SK-N-SH treated with all-trans-retinoic acid at 6 μM for 48 hours (cell line): ENCODE measurements around the gene STX10.

Experiments
- ARNTL ChIP-seq: fragments of 450-650 bp; formaldehyde crosslinking; IDR thresholded peaks from 2 replicates; pipeline ENCODE4 v1.5.0; 2020; ENCODE audit warnings: low read depth, mild to moderate bottlenecking, moderate library complexity, borderline replicate concordance
- ISL1 ChIP-seq: fragments of 250-450 bp; sonication (Bioruptor Pico); IDR thresholded peaks from 2 replicates; pipeline ENCODE4 v2.1.2; 2022; ENCODE audit warnings: mild to moderate bottlenecking, moderate library complexity
- OSR1 ChIP-seq: fragments of 250-450 bp; sonication (Bioruptor Pico); IDR thresholded peaks from 2 replicates; pipeline ENCODE4 v1.8.0; 2022; ENCODE audit warnings: moderate library complexity, mild to moderate bottlenecking, inconsistent platforms
- TCF4 ChIP-seq: fragments of 250-450 bp; sonication (Bioruptor Pico); IDR thresholded peaks from 2 replicates; pipeline ENCODE4 v1.8.0; 2021; ENCODE audit warnings: mild to moderate bottlenecking, moderate library complexity, borderline replicate concordance
- TOX ChIP-seq: fragments of 250-450 bp; sonication (Bioruptor Pico); IDR thresholded peaks from 2 replicates; pipeline ENCODE4 v1.8.0; 2021; ENCODE audit warnings: mild to moderate bottlenecking, moderate library complexity, borderline replicate concordance
- ZFP30 ChIP-seq: fragments of 450-650 bp; formaldehyde crosslinking; IDR thresholded peaks from 2 replicates; pipeline ENCODE4 v1.5.0; 2022; ENCODE audit warnings: mild to moderate bottlenecking, moderate library complexity
- ZNF565 ChIP-seq: fragments of 450-650 bp; formaldehyde crosslinking; conservative IDR thresholded peaks from 2 replicates; pipeline ENCODE4 v1.5.0; 2020; ENCODE audit warnings: low read depth, mild to moderate bottlenecking, moderate library complexity
- TF ChIP-seq, protein P1 (sequence below): fragments of 250-450 bp; sonication (Bioruptor Pico); IDR thresholded peaks from 2 replicates; pipeline ENCODE4 v1.8.0; 2020; ENCODE audit warnings: mild to moderate bottlenecking, moderate library complexity, borderline replicate concordance
- TF ChIP-seq, protein P2 (sequence below): fragments of 250-450 bp; sonication (Bioruptor Pico); IDR thresholded peaks from 2 replicates; pipeline ENCODE4 v1.5.0; 2020; ENCODE audit warnings: mild to moderate bottlenecking, moderate library complexity
- TF ChIP-seq, protein P3 (sequence below): fragments of 250-450 bp; sonication (Bioruptor Pico); IDR thresholded peaks from 2 replicates; pipeline ENCODE4 v1.5.1; 2020; ENCODE audit warnings: low read depth, mild to moderate bottlenecking, moderate library complexity
- TF ChIP-seq, protein P4 (sequence below): fragments of 250-450 bp; sonication (Bioruptor Pico); IDR thresholded peaks from 2 replicates; pipeline ENCODE4 v1.8.0; 2021; ENCODE audit warnings: low read depth, mild to moderate bottlenecking, moderate library complexity, borderline replicate concordance

DNA sequence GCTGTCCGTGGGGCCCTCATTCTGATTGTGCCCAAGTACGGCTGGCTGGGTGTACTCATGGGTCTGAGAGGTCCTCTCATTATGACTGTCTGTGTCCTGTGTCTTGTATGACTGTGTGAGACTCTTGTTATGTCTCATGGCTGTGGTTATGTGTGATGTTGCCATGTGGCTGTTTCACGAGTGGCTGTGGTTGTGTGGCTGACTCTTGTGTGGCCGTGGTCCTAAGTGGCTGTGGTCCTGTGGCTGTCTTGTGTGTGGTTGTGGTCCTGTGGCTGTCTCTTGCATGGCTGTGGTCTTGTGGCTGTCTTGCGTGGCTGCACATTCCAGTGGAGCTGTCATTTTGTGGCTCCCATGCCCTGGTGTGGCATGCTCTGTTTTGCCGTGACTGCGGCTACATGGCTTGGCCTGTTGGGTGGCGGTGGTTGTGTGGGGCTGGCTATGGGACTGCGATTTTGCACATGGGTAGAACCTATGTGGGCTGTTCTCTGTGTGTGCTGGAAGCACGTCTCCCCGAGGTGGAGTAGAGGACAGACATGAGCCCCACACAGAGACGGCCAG lies 50.1 kb downstream of the STX10 start:
- TF ChIP-seq ARNTL (CRISPR knock-in tag) (no peak), ZFP30 (CRISPR knock-in tag) (no peak), ZNF565 (no peak), ISL1 (CRISPR knock-in tag) (no peak), OSR1 (CRISPR knock-in tag) (no peak), TOX (CRISPR knock-in tag) (no peak), TCF4 (no peak)
- TF ChIP-seq, protein P1, sequence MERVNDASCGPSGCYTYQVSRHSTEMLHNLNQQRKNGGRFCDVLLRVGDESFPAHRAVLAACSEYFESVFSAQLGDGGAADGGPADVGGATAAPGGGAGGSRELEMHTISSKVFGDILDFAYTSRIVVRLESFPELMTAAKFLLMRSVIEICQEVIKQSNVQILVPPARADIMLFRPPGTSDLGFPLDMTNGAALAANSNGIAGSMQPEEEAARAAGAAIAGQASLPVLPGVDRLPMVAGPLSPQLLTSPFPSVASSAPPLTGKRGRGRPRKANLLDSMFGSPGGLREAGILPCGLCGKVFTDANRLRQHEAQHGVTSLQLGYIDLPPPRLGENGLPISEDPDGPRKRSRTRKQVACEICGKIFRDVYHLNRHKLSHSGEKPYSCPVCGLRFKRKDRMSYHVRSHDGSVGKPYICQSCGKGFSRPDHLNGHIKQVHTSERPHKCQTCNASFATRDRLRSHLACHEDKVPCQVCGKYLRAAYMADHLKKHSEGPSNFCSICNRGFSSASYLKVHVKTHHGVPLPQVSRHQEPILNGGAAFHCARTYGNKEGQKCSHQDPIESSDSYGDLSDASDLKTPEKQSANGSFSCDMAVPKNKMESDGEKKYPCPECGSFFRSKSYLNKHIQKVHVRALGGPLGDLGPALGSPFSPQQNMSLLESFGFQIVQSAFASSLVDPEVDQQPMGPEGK (CRISPR knock-in tag): no peak
- TF ChIP-seq, protein P2, sequence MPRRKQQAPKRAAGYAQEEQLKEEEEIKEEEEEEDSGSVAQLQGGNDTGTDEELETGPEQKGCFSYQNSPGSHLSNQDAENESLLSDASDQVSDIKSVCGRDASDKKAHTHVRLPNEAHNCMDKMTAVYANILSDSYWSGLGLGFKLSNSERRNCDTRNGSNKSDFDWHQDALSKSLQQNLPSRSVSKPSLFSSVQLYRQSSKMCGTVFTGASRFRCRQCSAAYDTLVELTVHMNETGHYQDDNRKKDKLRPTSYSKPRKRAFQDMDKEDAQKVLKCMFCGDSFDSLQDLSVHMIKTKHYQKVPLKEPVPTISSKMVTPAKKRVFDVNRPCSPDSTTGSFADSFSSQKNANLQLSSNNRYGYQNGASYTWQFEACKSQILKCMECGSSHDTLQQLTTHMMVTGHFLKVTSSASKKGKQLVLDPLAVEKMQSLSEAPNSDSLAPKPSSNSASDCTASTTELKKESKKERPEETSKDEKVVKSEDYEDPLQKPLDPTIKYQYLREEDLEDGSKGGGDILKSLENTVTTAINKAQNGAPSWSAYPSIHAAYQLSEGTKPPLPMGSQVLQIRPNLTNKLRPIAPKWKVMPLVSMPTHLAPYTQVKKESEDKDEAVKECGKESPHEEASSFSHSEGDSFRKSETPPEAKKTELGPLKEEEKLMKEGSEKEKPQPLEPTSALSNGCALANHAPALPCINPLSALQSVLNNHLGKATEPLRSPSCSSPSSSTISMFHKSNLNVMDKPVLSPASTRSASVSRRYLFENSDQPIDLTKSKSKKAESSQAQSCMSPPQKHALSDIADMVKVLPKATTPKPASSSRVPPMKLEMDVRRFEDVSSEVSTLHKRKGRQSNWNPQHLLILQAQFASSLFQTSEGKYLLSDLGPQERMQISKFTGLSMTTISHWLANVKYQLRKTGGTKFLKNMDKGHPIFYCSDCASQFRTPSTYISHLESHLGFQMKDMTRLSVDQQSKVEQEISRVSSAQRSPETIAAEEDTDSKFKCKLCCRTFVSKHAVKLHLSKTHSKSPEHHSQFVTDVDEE: no peak
- TF ChIP-seq, protein P3, sequence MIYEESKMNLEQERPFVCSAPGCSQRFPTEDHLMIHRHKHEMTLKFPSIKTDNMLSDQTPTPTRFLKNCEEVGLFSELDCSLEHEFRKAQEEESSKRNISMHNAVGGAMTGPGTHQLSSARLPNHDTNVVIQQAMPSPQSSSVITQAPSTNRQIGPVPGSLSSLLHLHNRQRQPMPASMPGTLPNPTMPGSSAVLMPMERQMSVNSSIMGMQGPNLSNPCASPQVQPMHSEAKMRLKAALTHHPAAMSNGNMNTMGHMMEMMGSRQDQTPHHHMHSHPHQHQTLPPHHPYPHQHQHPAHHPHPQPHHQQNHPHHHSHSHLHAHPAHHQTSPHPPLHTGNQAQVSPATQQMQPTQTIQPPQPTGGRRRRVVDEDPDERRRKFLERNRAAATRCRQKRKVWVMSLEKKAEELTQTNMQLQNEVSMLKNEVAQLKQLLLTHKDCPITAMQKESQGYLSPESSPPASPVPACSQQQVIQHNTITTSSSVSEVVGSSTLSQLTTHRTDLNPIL (CRISPR knock-in tag): no peak
- TF ChIP-seq, protein P4, sequence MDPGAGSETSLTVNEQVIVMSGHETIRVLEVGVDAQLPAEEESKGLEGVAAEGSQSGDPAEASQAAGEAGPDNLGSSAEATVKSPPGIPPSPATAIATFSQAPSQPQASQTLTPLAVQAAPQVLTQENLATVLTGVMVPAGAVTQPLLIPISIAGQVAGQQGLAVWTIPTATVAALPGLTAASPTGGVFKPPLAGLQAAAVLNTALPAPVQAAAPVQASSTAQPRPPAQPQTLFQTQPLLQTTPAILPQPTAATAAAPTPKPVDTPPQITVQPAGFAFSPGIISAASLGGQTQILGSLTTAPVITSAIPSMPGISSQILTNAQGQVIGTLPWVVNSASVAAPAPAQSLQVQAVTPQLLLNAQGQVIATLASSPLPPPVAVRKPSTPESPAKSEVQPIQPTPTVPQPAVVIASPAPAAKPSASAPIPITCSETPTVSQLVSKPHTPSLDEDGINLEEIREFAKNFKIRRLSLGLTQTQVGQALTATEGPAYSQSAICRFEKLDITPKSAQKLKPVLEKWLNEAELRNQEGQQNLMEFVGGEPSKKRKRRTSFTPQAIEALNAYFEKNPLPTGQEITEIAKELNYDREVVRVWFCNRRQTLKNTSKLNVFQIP (CRISPR knock-in tag): no peak
